Peyer's patch (tissue), 4 donors: ENCODE measurements around the gene CDH4.

Source experiments
- CTCF ChIP-seq, 6 experiments: fragments of 450-650 bp in 4 of 6; fragments of 200-600 bp in 2 of 6; sonication (generic) in 1 of 6; IDR thresholded peaks; one replicate each; pipeline ENCODE4 v1.5.1; 2017 to 2019; ENCODE audit warnings: antibody characterized with exemption in 6 of 6, mild to moderate bottlenecking in 3 of 6, moderate library complexity in 1 of 6
- POLR2A ChIP-seq, 2 donors: fragments of 450-650 bp; IDR thresholded peaks; one replicate each; pipeline ENCODE4 v1.5.1; 2017; ENCODE audit warnings: antibody characterized with exemption in 2 of 2, mild to moderate bottlenecking in 2 of 2, moderate library complexity in 2 of 2

- TF ChIP-seq CTCF (IDR thresholded peaks at IDR 0.05): no peak
- no peak for TF ChIP-seq POLR2A (IDR thresholded peaks at IDR 0.05)
These were observed 527.3 kb downstream of the CDH4 start for GRCh38 chr20:61779176-61779965.
